Upper lobe of left lung (tissue), 4 donors: ENCODE measurements around the gene CPNE4.

ENCODE experiments used
- CTCF ChIP-seq, 6 experiments: fragments of 450-650 bp in 4 of 6; fragments of 200-600 bp in 2 of 6; sonication (generic) in 2 of 6; IDR thresholded peaks; one replicate each; pipeline ENCODE4 v1.5.1; 2016 to 2019; ENCODE audit warnings: antibody characterized with exemption in 6 of 6
- EP300 ChIP-seq, 4 donors: sonication (generic); formaldehyde crosslinking; IDR thresholded peaks; one replicate each; pipeline ENCODE4 v1.5.1; 2017; ENCODE audit warnings: antibody characterized with exemption in 4 of 4, control low read depth in 2 of 4
- POLR2A ChIP-seq, 4 donors: fragments of 450-650 bp; IDR thresholded peaks; one replicate each; pipeline ENCODE4 v1.5.1; 2016 to 2017; ENCODE audit warnings: antibody characterized with exemption in 4 of 4, mild to moderate bottlenecking in 2 of 4
- POLR2AphosphoS5 ChIP-seq, 2 donors: sonication (generic); formaldehyde crosslinking; IDR thresholded peaks; one replicate each; pipeline ENCODE4 v1.5.1; 2017; ENCODE audit warnings: antibody characterized with exemption in 2 of 2

DNA sequence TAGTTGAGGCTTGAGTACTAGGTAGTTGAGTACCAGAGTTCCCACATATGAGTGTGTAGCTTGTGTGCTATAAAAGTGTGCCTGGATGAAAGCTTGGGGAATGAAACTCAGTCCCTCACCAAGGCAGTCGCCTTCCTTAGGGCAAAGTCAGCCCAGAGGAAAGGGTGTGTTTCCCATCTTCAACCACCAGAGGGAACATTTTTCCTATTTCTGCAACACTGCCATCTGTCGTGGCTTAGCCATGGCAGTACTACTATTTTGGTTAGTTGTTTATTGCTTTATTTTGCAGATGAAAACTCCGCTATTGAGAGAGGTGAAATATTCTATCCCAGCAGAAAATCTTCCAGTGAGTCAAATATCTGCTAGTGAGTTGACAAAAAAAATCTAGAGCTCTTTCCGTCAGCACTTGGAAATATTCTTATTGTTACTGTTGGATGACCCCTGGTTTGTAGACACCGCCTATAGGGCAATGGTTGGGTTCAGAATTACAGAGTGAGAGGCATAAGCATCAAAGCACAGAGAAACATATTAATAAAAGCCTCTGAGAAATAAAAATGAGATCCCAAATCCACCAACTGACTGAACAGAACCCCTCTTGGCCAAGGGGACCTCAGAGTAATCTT lies 239.9 kb downstream of the CPNE4 start:
- TF ChIP-seq CTCF (IDR thresholded peaks at IDR 0.05) (peak; percentile 66 to 81 (median 78)), POLR2AphosphoS5 (IDR thresholded peaks at IDR 0.05) (no peak), POLR2A (IDR thresholded peaks at IDR 0.05) (no peak), EP300 (IDR thresholded peaks at IDR 0.05) (no peak)
